HPDE6-E6E7 (cell line): ENCODE data around the gene AGBL1.

ENCODE experiments used
- DNase-seq: peaks from one replicate; pipeline ENCODE4 v3.0.0; 2011; ENCODE audit warnings: missing footprints; ENCODE audit errors: extremely low spot score

The AGBL1 gene

DNA sequence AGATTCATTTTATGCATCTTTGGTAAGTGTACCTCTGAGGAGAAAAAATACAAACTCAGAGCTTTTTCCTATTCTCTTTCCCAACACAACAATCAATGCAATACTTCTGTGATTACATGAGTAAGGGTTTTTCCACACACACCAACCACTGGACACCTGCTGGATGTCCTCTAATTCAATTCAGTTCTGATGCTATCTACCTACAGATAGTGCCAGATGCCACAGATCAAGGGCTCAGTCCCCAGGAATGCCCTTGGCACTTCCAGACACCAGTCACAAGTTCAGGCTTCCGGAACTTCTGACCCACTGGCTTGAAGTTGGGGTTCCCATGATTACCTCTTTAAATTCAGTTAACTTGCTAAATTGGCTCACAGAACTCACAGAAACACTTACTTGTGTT, 511.5 kb downstream of the AGBL1 start:
- no peak for DNase-seq

DNA sequence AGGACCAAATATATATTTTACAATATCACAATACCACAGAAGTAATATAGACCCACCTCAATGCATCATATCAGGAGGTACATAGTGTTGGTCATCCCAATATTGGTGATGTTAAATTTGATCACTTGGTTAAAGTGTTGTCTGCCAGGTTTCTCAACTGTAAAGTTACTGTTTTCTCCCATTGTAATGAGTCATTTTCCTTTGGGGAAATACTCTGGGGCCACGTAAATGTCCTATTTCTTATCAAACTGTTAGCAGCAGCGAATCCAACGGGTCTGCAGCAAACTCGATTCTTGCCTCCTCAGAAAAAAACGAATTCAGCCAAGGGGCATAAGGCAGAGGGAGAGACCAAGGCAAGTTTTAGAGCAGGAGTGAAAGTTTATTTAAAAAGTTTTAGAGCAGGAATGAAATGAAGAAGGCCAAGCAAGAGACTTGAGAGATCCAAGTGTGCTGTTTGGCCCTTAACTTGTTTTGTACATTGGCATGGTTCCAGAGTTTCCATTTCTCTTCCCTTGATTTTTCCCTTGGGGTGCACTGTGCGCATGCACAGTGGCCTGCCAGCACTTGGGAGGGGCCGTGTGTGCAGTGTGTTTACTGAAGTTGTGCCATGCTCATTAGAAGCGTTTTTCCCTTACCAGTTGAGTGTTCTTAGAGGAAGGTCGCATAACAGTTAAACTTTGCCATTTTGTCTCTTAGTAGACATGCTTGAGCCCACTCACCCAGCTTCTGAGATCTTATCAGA, 512.5 kb downstream of the AGBL1 start:
- DNase-seq: no peak

DNA sequence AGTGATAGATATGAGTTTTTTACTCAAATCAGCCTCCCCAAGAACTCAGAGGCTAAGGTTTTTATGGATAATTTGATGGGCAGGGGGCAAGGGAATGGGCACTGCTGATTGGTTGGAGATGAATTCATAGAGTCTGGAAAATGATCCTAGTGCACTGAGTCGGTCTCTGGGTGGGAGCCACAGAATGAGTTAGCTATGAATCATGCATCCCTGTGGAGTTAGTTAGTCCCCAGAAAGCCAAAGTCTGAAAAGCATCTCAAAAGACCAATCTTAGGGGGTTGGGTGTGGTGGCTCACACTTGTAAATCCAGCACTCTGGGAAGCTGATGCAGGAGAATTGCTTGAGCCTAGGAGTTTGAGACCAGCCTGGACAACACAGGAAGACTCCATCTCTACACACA, 516.1 kb downstream of the AGBL1 start:
- no peak for DNase-seq

DNA sequence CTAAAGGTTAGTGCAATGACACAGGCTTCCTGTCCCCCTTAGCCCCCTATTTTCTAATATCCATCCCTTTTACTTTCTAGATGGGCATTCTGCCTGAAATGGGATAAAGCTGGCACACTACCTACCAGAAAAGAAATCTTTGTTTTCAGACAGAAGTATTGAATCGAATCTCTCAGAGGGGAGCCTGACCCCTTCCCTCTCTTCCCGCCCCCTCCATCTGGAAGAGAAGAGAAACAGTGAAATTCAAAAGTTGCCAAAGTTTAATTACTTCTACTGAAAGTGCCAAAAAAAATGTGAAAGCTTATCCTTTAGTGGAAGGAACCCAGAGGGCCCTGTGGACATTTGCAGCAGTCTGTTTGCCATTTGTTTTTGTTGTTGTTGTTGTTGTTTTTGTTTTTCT, 523.8 kb downstream of the AGBL1 start:
- DNase-seq: no peak

DNA sequence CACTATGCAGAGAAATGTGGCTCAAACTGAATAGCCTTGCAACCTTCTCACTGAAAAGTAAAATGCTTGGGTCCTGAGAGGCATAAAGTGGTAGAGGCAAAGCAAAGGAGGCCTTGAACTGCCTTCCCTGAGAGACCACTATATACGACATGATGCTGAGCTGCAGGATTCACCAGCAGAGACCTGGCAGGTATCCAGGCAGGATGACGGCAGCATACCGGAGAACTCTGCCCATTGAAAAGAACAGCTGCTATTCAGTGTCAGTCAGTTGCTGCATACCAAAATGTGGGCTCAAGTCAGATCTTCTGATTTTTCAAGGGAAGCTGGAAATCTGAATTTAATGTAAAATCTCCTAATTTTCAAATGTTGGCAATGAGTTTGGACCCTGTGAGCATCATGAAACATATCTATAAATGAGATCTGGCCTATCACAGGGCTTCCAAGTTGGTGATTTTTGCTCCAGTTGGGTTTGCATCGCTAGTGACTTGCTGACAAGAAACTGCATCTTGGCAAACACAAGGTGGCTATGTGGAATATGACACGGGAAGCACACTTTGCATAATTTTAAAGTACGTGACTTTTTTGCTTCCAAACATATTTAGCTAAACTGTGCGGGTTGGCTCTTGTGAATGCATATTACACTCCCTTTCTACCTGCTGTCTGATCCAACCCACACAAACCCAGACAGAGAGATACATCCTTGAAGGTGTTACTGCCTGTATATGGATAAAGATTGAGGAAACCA, 529.0 kb downstream of the AGBL1 start:
- DNase-seq: no peak

DNA sequence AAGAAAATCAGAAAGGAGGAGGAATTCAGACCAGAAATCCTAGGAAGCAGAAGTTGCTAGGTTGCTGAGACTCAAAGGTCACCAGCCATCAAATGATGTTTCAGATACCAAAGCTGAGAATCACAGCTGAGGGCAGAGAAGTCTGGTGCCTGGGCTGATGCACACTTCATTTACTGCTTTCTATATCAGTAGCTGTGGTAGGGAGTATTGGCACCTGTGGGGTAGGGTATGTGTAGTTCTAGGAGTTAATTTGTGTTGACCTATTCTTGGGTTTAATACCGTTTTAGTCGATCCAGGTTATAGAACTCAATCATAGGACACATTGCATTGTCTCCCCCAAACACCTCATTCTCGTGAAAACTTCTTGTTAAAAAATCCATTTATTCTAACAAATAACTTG, 529.6 kb downstream of the AGBL1 start:
- DNase-seq: no peak

DNA sequence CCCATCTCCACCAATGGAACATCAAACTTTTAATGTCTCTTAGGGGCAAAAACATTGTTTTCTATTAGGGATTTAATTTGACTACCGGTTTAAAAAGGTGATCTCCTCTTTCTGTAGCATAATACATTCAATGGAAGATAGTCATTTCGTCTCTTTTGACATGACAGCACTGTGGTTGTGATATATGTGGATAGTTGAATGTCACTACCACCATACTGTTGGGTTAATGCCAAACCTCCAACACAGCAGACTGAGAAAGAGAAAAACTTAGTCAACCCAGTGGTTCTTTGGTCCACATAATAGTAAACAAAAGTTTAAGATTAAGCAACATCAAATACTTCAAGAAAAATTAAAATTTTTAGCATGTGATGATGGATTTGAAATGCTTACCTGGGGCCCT, 530.4 kb downstream of the AGBL1 start:
- no peak for DNase-seq

DNA sequence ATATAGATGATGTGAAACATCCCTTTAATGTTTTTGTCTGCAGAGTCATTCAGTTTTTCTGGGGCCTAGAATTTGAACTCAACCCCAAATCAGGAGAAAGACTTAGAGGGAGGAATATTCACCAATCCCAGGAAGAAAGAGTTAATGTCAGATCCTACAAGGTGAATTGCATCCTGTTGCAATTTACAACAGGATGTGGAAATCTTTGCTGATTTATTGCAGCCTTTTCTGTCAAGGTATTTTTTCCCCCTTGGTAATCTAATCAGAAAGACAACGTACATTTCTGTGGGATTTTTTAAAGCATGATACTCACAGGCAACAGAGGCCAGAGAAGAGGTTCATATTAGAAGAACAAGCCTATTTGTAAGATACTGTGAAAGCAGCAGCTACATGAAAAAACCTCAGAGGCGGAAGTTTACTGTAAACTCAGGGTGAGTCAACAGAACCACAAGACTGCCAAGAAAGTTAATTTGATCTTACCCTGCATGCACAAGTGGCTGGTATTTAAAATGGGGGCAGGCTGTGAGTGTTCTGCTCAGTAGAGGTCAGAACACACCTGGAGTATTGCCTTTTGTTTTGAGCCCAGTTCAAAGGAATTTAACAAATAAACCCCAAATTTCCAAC, 531.9 kb downstream of the AGBL1 start:
- DNase-seq: peak; percentile 73

DNA sequence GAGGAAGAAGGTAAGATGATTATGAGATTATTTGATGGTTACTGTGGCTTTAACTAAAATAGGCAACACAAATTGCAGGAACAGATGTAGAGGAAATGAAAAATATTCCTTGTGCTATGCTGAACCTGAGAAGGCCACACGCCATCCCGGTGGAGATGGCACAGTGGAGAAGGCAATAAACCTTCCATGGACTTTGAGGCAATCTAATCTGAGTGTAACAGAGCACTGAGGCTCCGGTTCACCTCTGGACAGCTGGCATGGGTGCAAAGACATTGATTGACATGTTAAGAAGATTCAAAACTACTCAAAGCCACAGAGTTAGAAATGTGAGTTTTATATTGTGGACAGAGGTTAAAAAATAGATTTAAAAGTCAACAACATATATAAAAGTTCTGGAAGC, 535.7 kb downstream of the AGBL1 start:
- DNase-seq: no peak

DNA sequence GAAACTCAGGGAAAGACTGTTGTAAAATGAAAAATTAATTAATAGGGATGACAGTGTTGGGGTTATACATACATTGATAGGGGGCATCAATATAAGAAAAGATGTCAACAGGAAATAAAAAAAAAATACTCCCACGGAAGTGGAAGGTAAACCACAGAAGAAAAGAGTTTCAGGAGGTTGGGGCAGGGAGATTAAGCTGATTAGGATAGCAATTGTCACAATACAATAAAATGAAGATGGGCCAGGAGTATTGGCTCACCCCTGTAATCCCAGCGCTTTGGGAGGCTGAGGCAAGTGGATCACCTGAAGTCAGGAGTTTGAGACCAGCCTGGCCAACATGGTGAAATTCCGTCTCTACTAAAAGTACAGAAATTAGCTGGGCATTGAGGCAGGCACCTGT, 536.1 kb downstream of the AGBL1 start:
- DNase-seq: no peak

DNA sequence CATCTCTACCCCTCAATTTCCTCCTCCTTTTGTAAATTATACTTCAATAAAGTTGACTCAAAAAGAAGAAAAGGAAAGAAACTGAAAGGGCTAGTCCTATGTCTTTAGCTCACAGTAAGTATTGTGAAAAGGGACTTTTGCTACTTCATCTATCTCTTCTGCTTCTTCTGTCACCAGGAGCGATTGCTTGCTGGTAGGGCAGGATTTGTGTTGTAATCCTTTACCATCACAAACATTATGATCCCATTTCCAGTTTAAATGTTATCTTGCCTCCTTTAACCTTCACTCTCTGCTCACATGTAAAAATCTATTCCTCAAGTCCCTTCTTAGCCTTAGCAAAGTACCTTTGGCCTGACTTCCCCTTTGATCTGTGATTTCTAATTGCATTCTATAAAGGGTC, 537.1 kb downstream of the AGBL1 start:
- no peak for DNase-seq

DNA sequence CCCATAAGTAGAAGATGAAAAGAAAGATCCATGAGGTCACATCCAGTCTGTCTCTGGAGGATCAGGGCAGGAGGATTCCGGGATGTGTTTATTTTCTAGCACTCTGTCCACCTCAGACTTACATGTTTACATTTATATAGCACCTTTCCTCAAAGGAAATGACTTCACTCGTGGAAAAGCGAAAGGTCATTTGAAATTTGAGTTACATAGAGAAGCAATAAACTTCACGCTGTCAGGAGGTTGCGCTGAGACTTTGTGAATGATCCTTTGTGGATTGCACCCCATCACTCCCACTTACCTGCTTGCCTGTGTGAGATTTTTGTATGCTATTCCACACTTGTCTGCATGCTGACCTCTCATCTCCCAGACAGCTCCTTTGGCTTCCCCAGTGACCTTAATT, 540.5 kb downstream of the AGBL1 start:
- no peak for DNase-seq

DNA sequence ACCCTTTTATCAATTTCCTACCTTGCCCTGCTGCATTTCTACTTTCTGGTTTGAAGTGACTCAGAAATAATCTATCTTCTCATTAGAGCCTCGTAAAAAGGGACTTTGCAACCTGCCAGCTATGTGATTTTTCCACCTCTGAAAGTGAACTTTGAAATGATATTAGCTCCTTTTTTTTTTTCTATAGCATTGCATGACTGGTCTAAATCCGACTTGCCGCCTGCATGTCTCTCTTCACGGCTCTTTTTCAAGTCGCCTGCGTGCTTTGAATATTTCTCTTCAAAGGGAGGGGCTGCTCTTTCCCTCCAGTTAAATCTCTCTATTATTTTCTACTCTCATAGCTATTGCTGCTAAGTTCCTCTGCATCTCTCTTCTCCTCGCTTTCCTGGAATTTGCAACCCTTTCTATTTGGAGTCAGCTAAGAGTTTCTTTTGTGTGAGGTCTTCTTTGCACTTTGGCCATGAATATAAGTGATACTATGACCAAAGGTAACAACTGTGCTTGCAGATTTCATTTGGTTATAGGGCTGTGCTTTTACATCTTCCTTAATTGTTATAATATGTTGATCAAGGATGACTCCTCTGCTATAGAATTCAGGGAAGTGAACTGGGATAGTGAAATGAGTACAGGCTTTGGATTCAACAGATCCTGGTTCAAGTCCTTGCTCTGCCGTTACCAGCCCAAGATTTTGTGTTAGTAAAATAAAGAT, 541.1 kb downstream of the AGBL1 start:
- DNase-seq: no peak

DNA sequence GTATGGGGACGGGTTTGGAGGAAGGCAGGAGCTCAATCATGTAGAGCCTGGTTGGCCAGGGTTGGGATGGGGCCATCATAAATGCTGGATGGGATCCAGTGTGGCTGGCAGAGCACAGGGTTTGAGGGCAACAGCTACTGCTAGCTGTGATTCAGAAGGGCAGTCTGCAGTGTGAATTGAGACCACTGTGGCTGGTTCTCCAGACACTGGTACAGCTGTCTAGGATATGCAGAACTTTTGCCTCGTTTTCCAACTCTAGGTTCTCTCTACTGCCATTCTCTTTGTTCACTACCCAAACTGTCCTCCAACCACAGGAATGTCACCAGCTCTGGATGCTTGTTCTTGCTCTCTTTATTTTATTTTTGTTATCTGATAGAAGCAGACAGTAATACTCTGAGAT, 543.6 kb downstream of the AGBL1 start:
- no peak for DNase-seq

DNA sequence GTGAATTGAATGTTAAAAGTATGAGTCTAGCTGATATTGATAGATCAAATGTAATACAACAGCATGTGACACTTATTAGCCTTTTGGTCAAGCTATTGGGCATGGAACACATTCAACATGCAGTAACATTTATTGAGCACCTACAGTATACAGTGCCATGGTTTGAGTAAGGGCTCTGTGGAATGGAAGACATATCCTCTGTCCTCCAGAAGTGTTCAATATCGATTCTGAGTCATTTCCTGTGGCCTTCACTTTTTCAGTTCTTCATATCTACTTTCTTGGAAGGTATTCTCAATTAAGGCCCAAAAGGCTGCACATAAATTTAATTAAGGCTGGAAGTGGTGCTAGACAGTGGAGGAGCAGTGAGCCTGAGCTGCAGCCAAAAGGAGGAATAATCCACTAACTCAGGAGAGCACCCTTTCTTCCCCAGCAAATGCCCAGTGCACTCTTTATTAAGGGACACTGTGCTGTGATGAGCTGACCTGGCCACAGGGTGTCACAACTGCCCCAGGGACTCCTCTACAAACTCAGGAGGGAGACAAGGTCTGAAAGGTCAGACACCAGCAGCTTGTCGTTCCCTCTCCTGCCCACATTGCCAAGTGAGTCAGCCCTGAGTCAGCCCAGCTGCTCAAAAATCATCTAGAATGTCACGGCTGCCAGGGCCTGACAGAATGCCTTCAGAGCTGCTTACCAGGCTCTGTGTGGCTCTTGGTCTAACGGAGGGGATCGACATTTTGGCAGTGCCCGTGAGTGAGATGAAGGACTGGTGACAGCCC, 544.8 kb downstream of the AGBL1 start:
- peak; percentile 97 for DNase-seq

DNA sequence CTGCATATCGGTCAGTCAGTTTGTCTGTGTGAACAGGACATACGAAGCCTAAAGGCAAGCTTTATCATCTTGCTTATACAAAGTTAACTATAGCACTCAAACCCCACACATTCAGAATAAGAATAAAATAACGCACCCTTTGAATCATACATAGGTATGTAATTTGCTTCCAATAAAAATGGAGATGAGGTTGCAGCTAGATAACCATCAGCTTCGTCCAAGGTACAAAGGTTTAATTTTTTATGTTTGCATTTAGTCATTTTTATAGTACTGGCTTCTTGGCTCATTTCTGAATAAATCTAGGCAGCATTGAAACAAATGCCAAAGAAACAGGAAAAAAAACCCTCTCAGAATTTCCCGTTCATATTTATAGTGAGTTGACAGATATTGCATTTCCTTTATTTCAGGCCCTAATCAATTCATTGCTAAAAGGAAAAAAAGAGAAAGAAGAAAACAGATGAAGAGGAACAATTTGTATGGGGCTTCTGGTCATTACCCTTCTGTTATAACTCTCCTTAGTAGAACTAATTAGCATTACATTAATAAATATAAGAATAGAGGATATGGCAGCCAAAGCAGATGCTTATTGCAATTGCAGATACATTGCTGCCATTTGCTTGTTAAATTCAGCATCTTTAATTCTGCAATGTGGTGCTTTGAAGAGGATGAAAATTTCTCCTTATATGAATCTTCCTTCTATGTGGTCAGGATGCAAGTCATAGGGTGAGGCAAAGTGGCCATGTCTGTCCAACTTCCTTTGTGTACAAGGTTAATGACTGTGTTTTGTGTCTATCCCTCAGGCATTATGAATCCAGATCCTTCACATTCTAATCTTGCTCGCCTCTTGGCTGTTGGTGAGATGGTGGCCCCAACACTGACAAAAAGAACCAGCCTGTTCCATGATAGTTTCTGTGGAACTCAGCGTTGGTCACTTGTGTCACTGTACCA, 550.0 kb downstream of the AGBL1 start:
- DNase-seq: no peak

DNA sequence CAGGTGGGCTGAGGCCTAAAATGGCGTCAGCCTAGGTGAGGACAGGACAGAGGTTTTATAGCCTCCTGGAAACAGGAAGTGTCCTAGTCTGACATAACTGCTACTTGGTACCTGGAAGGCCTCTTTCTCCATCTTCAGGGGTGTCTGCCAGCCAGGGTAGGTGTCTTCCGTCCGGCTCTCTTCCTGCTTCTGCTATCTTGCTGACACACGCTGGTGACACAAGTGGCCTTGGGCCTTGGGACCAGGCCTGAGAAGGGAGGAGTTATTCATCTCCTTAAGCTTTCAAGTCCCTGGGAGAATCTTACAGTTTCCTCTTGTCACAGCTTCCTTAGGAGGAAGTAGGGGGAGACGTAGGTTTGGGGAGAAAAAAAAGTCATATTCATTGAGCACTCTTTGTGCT, 551.3 kb downstream of the AGBL1 start:
- no peak for DNase-seq

DNA sequence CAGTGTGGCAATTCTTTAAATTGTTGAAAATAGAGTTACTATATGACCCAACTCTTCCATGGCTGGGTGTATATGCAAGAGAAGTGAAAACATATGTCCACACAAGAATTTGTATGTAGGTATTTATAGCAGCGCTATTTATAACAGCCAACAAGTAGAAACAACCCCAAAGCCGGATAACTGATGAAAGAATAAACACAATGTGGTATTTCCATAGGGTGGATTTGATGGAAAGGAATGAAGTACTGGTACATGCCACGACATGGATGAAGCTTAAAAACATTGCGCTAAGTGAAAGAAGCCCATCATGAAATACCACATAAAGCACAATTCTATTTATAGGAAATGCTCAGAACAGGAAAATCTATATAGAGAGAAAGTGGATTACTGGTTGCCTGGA, 554.5 kb downstream of the AGBL1 start:
- DNase-seq: no peak

DNA sequence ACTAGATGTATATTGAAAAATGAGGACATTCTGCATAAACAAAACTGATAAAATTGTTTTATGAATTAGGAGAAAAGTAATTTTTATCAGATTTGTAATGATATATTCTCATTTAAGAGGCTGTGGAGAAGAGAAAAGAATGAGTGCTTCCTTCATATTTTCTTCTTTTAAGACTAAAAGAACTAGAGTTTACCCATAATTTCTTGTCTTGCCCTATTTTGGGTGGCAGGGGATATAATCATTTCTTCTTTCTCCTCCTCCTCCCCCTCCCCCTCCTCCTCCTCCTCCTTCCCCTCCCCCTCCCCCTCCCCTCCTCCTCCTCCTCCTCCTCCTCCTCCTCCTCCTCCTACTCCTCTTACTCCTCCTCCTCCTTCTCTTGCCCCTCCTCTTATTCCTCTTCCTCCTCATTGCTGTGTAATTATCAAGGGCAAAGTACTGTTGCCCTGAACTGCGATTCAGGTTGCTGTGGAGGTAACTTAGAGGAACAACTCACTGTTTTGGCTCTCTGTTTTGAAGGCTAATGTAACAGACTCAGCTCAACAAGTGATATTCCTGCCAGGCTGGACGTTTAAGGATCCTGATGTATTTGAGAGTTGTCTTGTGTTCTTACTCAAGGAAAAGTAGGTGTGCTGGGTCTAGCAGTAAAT, 555.4 kb downstream of the AGBL1 start:
- DNase-seq: no peak

DNA sequence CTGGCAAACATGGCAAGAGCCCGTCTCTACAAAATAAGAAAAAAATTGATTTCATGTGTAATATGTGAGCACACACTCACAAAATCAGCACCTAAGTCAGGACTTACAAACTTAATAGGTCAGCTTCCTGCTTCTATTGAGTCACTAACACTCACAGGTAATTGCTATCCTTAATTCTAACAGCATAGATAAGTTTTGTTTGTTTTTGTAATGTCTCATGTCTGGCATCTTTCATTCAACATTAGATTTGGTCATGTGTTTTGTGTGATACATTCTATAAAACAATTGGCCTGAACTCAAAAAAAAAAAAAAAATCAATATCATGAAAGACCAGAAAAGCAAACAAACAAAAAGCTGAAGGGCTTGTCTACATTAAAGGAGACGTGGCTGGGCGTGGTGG, 564.7 kb downstream of the AGBL1 start:
- no peak for DNase-seq
